Activated T-helper 1 cell treated with anti-CD3 and anti-CD28 coated beads, Interleukin-12 subunit alpha, Interleukin-12 subunit beta, Interleukin-2, Interleukin-4 antibody, amounts not matched to agents 30 ng/mL and 10 ng/mL and 1 ng/mL, durations not matched to agents 14 hours and 24 hours and 36 hours (primary cell): ENCODE data around the gene U2SURP. TPM values are rescaled to one million over a fixed set of nuclear protein-coding genes. Genes with fewer than 3 reads are reported as not detected.

Experiments used
- DNase-seq: peaks from one replicate; pipeline ENCODE4 v3.0.0; 2021; ENCODE audit warnings: low spot score
- H3K27ac Mint-ChIP-seq: one replicate; pipeline ENCODE4 v1.8.0; 2021; ENCODE audit warnings: mild to moderate bottlenecking, mixed read lengths
- H3K27me3 Mint-ChIP-seq: one replicate; pipeline ENCODE4 v1.8.0; 2022; ENCODE audit warnings: mild to moderate bottlenecking, moderate library complexity, mixed read lengths; ENCODE audit not compliant: insufficient read depth
- H3K36me3 Mint-ChIP-seq: one replicate; pipeline ENCODE4 v1.8.0; 2021; ENCODE audit warnings: low read depth, mixed read lengths
- H3K4me1 Mint-ChIP-seq: one replicate; pipeline ENCODE4 v1.8.0; 2021; ENCODE audit warnings: low read depth, mixed read lengths
- H3K4me3 Mint-ChIP-seq: one replicate; pipeline ENCODE4 v1.8.0; 2021; ENCODE audit warnings: mild to moderate bottlenecking, moderate library complexity, mixed read lengths
- H3K9me3 Mint-ChIP-seq: one replicate; pipeline ENCODE4 v1.8.0; 2021; ENCODE audit warnings: mixed read lengths
- intact Hi-C: fragments of 100-400 bp; cut with micrococcal nuclease; formaldehyde crosslinking; loops from one replicate; pipeline ENCODE4 v1.15.1; 2024
- total RNA-seq: library from RNA; stranded (reverse); gene quantifications from 2 replicates; pipeline ENCODE4 v1.2.3, GENCODE V29; 2022

The U2SURP gene
- total RNA-seq, 1 donor from 2014 or later = 186 TPM

- intact Hi-C loops = no loop called here
- Mint-ChIP-seq H3K4me3 (no peak overlapping the region), H3K4me1 (peaks cover 5% of the 10 kb centered on the region), H3K9me3 (no peaks in the 10 kb centered on the region), H3K27ac (no peak overlapping the region), H3K36me3 (no peaks in the 10 kb centered on the region), H3K27me3 (peaks cover 52% of the 10 kb centered on the region)
- no peak for DNase-seq
Measured at GRCh38 chr3:142966808-142967207, 34.6 kb upstream of the U2SURP start.

DNA sequence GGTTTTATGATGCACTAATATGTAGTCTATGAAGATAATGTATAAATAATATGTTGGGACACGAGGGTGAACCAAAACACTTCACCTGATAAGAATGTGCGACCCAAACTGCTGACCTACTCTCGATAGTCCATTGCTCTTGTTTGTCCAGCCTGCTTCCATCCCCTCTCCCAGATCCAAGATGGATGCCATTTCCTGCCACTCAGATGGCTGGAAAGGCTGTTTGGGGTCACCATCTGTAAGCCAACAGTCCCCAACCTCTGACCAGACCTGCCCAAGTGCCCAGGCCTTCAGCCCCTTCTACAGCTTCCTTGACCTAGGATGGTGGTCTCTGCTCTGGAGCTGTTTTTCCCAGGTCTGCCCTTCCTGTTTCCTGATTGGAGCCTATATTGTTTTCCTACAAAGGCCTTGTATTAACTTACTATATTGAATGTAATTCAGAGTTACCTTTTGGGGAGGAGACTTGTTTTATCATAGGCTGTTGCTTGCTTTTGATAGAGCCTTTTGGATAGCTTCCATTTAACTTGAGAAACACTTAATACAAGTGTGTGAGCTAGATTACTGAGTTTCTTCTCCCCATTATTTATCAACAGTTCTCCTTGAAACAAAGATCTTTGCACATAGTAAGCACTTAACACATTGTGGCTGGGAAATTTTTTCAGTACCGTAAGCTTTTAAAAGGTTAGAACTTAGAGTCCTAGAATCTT lies 32.9 kb upstream of the U2SURP start:
- Mint-ChIP-seq H3K4me1 (no peaks in the 10 kb centered on the region), H3K4me3 (no peak overlapping the region), H3K27ac (no peak overlapping the region), H3K9me3 (no peaks in the 10 kb centered on the region), H3K36me3 (no peaks in the 10 kb centered on the region), H3K27me3 (peaks cover 45% of the 10 kb centered on the region)
- no peak for DNase-seq
- intact Hi-C loops = no loop called here

GRCh38 chr3:142971431-142971830 lies 29.9 kb upstream of the U2SURP start:
- DNase-seq = no peak
- no peak overlapping the region for H3K27ac Mint-ChIP-seq
- H3K9me3 Mint-ChIP-seq = no peaks in the 10 kb centered on the region
- no peak overlapping the region for H3K4me3 Mint-ChIP-seq
- peaks cover 30% of the 10 kb centered on the region for H3K27me3 Mint-ChIP-seq
- H3K36me3 Mint-ChIP-seq = no peaks in the 10 kb centered on the region
- H3K4me1 Mint-ChIP-seq = no peaks in the 10 kb centered on the region
- intact Hi-C loops = no loop called here

DNA sequence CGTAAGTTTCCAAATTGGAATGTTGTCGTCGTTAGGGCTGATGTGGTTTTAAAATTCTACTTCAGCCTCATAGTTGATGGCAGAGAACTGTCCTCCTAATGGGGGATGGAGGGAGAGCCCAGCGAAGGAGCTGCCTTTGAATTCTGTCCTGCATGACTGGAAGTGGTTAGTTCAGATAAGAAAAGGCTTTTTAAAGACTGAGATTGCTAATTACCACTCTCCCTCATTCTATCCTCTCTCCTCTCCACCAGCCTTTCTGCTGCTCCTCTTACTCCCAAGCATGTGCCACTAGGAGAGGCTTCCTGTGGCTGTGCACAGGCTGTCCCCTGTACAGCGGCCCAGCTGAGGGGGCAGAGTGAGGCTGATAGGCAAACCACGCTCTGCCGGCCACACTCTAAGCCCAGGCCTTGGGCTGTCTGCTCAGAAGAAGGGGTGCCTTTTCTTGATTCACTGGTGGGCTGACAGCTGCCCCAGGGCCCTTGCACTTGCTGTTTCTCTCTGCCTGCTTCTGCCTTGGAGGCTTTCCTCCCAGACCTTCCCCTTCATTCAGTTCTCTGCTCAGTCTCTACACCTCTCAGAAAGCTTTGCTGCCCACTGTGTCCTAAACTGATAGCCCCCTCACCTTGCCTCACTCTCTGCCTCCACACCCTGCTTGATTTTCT lies 29.1 kb upstream of the U2SURP start:
- Mint-ChIP-seq H3K27ac (no peak overlapping the region), H3K9me3 (no peaks in the 10 kb centered on the region), H3K4me1 (no peaks in the 10 kb centered on the region), H3K27me3 (peaks cover 26% of the 10 kb centered on the region), H3K36me3 (no peaks in the 10 kb centered on the region), H3K4me3 (no peak overlapping the region)
- intact Hi-C loops = no loop called here
- no peak for DNase-seq

GRCh38 chr3:142973217-142974009 lies 28.0 kb upstream of the U2SURP start:
- no peak for DNase-seq
- intact Hi-C loops = no loop called here
- Mint-ChIP-seq H3K9me3 (no peaks in the 10 kb centered on the region), H3K4me3 (no peak overlapping the region), H3K27ac (no peak overlapping the region), H3K27me3 (peaks cover 26% of the 10 kb centered on the region), H3K36me3 (no peaks in the 10 kb centered on the region), H3K4me1 (no peaks in the 10 kb centered on the region)

DNA sequence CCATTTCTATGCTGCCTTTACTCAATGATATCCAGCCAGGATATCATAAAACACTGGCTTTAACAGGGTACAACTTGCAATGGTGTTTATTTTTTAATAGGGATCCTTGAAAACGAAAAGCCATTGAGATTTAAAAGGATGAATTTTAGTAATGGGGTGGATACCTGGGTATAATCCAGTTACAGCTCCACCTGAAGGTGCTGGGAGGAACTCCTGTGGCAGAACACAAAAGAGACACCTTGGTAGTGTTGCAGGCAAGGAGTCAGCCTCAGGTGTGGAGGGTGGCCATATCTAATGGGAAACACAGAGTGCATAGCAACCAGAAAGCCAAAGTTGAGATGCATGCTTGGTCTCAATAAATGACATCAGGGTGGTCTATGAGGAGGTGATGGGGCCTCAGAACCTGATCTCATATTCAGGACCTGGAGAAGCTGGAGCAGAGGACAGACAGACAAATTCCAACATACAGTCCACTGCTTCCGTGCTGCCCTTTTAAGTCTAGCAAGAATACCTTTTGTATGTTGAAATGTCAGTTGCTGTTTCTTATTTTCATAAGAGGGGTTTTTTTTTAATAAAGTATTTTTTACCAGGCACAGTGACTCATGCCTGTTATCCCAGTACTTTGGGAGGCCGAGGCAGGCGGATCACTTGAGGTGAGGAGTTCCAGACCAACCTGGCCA lies 25.9 kb upstream of the U2SURP start:
- no peaks in the 10 kb centered on the region for H3K4me1 Mint-ChIP-seq
- H3K36me3 Mint-ChIP-seq = no peaks in the 10 kb centered on the region
- H3K27me3 Mint-ChIP-seq = peaks cover 24% of the 10 kb centered on the region
- no peak overlapping the region for H3K27ac Mint-ChIP-seq
- H3K9me3 Mint-ChIP-seq = no peaks in the 10 kb centered on the region
- DNase-seq = no peak
- H3K4me3 Mint-ChIP-seq = no peak overlapping the region
- intact Hi-C loops = no loop called here

GRCh38 chr3:142976621-142977398 lies 24.6 kb upstream of the U2SURP start:
- Mint-ChIP-seq H3K27ac (no peak overlapping the region), H3K4me3 (no peak overlapping the region), H3K9me3 (no peaks in the 10 kb centered on the region), H3K27me3 (peaks cover 17% of the 10 kb centered on the region), H3K36me3 (no peaks in the 10 kb centered on the region), H3K4me1 (no peaks in the 10 kb centered on the region)
- no peak for DNase-seq
- intact Hi-C loops = no loop called here

DNA sequence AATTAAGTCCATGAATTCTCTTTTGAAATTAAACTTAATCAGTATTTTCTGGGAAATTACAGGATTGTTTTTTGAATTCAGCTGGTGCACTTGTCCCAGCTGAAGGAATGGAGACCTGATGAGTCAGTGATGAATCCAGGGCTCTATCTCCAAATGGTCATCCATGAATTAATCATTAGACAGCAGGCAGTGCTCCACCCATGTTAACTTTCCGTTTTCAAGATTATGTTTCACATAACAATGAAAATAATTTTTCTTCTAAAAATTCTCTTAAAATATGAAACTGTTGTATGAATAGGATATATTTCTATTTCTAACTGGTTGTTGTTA lies 24.0 kb upstream of the U2SURP start:
- DNase-seq = no peak
- Mint-ChIP-seq H3K4me3 (no peak overlapping the region), H3K27me3 (peaks cover 17% of the 10 kb centered on the region), H3K9me3 (no peaks in the 10 kb centered on the region), H3K36me3 (no peaks in the 10 kb centered on the region), H3K4me1 (no peaks in the 10 kb centered on the region), H3K27ac (no peak overlapping the region)
- intact Hi-C loops = no loop called here

DNA sequence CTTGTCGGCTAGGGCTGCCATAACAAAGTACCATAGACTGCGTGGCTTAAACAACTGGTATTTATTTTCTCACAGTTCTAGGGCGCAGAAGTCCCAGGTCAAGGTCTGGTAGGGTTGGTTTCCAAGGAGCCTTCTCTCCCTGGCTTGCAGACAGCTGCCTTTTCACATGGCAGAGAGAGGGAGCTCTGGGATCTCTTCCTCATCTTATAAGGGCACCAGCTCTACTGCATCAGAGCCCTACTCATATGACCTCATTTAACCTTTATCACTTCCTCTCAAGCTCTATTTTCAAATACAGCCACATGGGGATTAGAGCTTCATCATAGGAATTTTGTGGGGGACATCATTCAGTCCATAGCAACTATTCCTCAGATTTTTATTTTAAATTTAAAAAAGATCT lies 20.3 kb upstream of the U2SURP start:
- no peak overlapping the region for H3K27ac Mint-ChIP-seq
- H3K36me3 Mint-ChIP-seq = no peaks in the 10 kb centered on the region
- H3K9me3 Mint-ChIP-seq = no peaks in the 10 kb centered on the region
- H3K27me3 Mint-ChIP-seq = peaks cover 32% of the 10 kb centered on the region
- H3K4me1 Mint-ChIP-seq = no peaks in the 10 kb centered on the region
- intact Hi-C loops = no loop called here
- DNase-seq = no peak
- H3K4me3 Mint-ChIP-seq = no peak overlapping the region

DNA sequence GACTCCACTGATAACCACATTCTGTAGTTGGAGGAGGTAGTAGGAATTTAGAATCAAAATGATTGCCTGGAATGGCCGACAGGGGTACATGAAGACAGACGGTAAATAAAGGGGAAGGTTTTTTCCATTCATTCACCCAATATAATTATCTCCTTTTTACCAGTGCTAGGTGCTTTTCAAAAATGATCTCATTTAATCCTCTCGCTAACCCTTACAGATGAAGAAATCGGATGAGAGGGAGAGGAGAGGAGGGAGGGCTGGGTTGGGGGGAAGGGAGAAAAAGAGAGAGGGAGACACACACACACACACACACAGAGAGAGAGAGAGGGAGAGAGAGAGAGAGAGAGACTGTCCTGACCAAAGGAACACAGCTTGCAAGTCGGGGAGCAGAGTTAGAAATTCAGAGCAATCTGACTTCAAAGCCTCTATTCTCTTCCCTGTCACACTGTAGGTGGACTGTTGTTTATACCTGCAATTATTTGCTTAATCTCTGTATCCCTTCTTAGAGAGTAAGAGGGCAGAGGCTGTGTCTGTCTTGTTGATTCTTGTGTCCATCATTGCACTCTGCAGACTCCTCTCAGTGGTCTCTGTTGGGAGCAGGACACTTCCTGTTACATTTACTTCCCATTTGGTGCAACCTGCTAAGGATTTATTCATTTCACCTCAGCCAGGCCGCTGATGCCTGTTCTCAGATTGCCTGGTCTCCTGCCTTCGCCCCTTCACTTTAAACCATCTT lies 19.2 kb upstream of the U2SURP start:
- no peak for DNase-seq
- no peaks in the 10 kb centered on the region for H3K36me3 Mint-ChIP-seq

GRCh38 chr3:142983318-142983717 lies 18.1 kb upstream of the U2SURP start:
- DNase-seq = no peak
- H3K9me3 Mint-ChIP-seq = no peaks in the 10 kb centered on the region
- intact Hi-C loops = no loop called here
- H3K27me3 Mint-ChIP-seq = peaks cover 27% of the 10 kb centered on the region
- H3K36me3 Mint-ChIP-seq = no peaks in the 10 kb centered on the region
- peaks cover 7% of the 10 kb centered on the region for H3K4me1 Mint-ChIP-seq
- no peak overlapping the region for H3K27ac Mint-ChIP-seq
- H3K4me3 Mint-ChIP-seq = no peak overlapping the region

More for the DNA sequence above, 19.2 kb upstream of the U2SURP start:
- H3K27ac Mint-ChIP-seq = no peak overlapping the region
- intact Hi-C loops = no loop called here
- no peak overlapping the region for H3K4me3 Mint-ChIP-seq
- H3K27me3 Mint-ChIP-seq = peaks cover 27% of the 10 kb centered on the region
- no peaks in the 10 kb centered on the region for H3K9me3 Mint-ChIP-seq
- H3K4me1 Mint-ChIP-seq = no peaks in the 10 kb centered on the region

GRCh38 chr3:142984255-142984654 lies 17.1 kb upstream of the U2SURP start:
- Mint-ChIP-seq H3K27ac (no peak overlapping the region), H3K9me3 (no peaks in the 10 kb centered on the region), H3K4me3 (no peak overlapping the region), H3K27me3 (peaks cover 25% of the 10 kb centered on the region), H3K4me1 (peaks cover 7% of the 10 kb centered on the region), H3K36me3 (no peaks in the 10 kb centered on the region)
- no peak for DNase-seq
- intact Hi-C loops = no loop called here
